ENCODE results near the gene SORL1. TPM values are rescaled to one million over a fixed set of nuclear protein-coding genes. Genes with fewer than 3 reads are reported as not detected.

The SORL1 gene
- total and polyA plus RNA-seq, 2 of the 8 experiments (the other 6 are each of a cell fraction or from before 2014, with no cell fraction given): 38.1 to 65.5 TPM

DNA sequence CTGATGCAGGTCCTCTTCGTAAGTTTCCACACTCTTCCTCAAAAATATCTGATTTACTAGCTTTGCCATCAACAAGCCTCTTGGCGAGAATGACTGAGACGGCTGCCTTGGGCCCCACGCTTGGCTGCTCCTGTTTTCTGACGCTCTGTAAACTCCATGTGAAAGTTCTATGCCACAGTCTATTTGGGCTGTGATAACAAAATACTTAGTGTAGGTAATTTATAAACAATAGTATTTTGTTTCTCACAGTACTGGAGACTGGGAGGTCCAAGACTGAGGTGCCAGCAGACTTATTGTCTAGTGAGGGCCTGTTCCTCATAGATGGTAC, 123.8 kb downstream of the SORL1 start:
- FAIRE-seq (no peak), DNase-seq (ENCODE audit: low read depth in 1 of 2, low spot score in 2 of 2) (no peak)
- Histone ChIP-seq H3K23me2 (ENCODE audit: low read depth, low read length) (no peaks in the 10 kb centered on the region), H4K91ac (replicated peaks; ENCODE audit: insufficient read length, low read length) (no peak overlapping the region), H3K36me3 (ENCODE audit: control insufficient read depth in 2 of 4, insufficient read depth in 4 of 4, low read length in 3 of 4) (peaks cover 25 to 61% (median 47%) of the 10 kb centered on the region in 4 experiments), H2AK5ac (ENCODE audit: low read depth, low read length) (no peak overlapping the region), H2BK20ac (ENCODE audit: low read length) (no peak overlapping the region), H3K79me2 (ENCODE audit: control insufficient read depth in 1 of 2, insufficient read depth in 2 of 2, low read length in 2 of 2) (no peaks in the 10 kb centered on the region), H4K5ac (ENCODE audit: insufficient read length, low read depth, low read length) (no peak overlapping the region), H3K56ac (replicated peaks; ENCODE audit: insufficient read length, low read depth, low read length) (no peak overlapping the region), H3K27me3 (replicated peaks in 1 of 4; ENCODE audit: control insufficient read depth in 3 of 4, extremely low read depth in 1 of 4, insufficient read depth in 3 of 4, low read length in 3 of 4) (no peaks in the 10 kb centered on the region), H3K27ac (ENCODE audit: low read depth, low read length) (no peak overlapping the region), H3K9me3 (ENCODE audit: insufficient read depth in 2 of 2, low read depth in 1 of 2, low read length in 1 of 2) (peaks cover 3 to 5% of the 10 kb centered on the region in 2 experiments; a peak in 1 of 4 replicates), H4K8ac (ENCODE audit: extremely low read depth, insufficient read depth, low read length) (no peak overlapping the region), H2AFZ (ENCODE audit: low read length) (no peak overlapping the region), H3K4me1 (replicated peaks in 1 of 4; ENCODE audit: control insufficient read depth in 3 of 4, insufficient read depth in 4 of 4, low read length in 3 of 4) (no peaks in the 10 kb centered on the region), H3K79me1 (ENCODE audit: low read depth, low read length) (no peaks in the 10 kb centered on the region; the same call in 1 of the 2 replicates), H3K14ac (ENCODE audit: insufficient read length) (no peak overlapping the region), H3K9ac (replicated peaks in 1 of 4; ENCODE audit: extremely low read depth in 1 of 4, low read depth in 3 of 4, low read length in 3 of 4) (no peak overlapping the region), H3K4ac (replicated peaks; ENCODE audit: insufficient read length, low read depth, low read length) (no peak overlapping the region), H2BK12ac (ENCODE audit: low read depth, low read length) (no peak overlapping the region), H3K18ac (ENCODE audit: extremely low read depth, low read length) (no peak overlapping the region), H3K4me2 (ENCODE audit: insufficient read depth in 1 of 2, low read depth in 2 of 2, low read length in 2 of 2) (no peak overlapping the region), H2BK120ac (replicated peaks; ENCODE audit: low read depth, low read length) (no peak overlapping the region), H2BK5ac (ENCODE audit: low read depth, low read length) (no peak overlapping the region), H4K20me1 (replicated peaks in 1 of 2; ENCODE audit: control insufficient read depth in 1 of 2, insufficient read depth in 2 of 2, low read length in 2 of 2) (no peaks in the 10 kb centered on the region), H2BK15ac (ENCODE audit: low read length) (no peak overlapping the region), H3K4me3 (ENCODE audit: extremely low read depth in 1 of 4, insufficient read depth in 2 of 4, low read depth in 3 of 4, low read length in 4 of 4) (no peak overlapping the region), H3K23ac (ENCODE audit: insufficient read length) (no peak overlapping the region)
- POLR2A ChIA-PET (ENCODE audit: partially characterized antibody): interaction anchor here (1.0 kb wide), 1 partner anchor 10 kb away, joined by 4 read pairs; no protein-coding TSS in a partner anchor
- WGBS, 2 experiments (ENCODE audit: extremely low coverage in 1 of 2, insufficient coverage in 1 of 2, insufficient read length in 1 of 2, insufficient replicate concordance in 2 of 2, low coverage in 1 of 2, low lambda C conversion rate in 2 of 2, missing lambda C conversion rate in 1 of 2): 91% methylated on average over 5 of the region's 5 CpGs; no CpG with 5 or more reads in 1 of the 2 experiments
- TF ChIP-seq POU5F1 (IDR thresholded peaks at IDR 0.05; ENCODE audit: low read depth, low read length) (no peak), SP2 (IDR thresholded peaks at IDR 0.05; ENCODE audit: low read length) (no peak), PHF8 (conservative IDR thresholded peaks at IDR 0.05; ENCODE audit: low read depth, low read length) (no peak), CTBP2 (IDR thresholded peaks at IDR 0.05; ENCODE audit: borderline replicate concordance, insufficient read depth, insufficient read length, low read length) (no peak), RNF2 (IDR thresholded peaks at IDR 0.05; ENCODE audit: borderline replicate concordance, low read depth, low read length, missing control alignments, poor library complexity, severe bottlenecking) (no peak), SUZ12 (IDR thresholded peaks at IDR 0.05; ENCODE audit: low read length) (no peak), KDM1A (IDR thresholded peaks at IDR 0.05; ENCODE audit: borderline replicate concordance, low read length) (no peak), TCF12 (IDR thresholded peaks at IDR 0.05; ENCODE audit: low read depth, low read length) (no peak), GABPA (IDR thresholded peaks at IDR 0.05; ENCODE audit: borderline replicate concordance, insufficient read depth, low read length) (no peak)
- TF ChIP-seq, protein P1, sequence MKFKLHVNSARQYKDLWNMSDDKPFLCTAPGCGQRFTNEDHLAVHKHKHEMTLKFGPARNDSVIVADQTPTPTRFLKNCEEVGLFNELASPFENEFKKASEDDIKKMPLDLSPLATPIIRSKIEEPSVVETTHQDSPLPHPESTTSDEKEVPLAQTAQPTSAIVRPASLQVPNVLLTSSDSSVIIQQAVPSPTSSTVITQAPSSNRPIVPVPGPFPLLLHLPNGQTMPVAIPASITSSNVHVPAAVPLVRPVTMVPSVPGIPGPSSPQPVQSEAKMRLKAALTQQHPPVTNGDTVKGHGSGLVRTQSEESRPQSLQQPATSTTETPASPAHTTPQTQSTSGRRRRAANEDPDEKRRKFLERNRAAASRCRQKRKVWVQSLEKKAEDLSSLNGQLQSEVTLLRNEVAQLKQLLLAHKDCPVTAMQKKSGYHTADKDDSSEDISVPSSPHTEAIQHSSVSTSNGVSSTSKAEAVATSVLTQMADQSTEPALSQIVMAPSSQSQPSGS (IDR thresholded peaks at IDR 0.05; ENCODE audit: low read length): no peak
- CTCF ChIA-PET (ENCODE audit: partially characterized antibody): interaction anchor here (0.6 to 2.0 kb wide), 4 partner anchors 9 to 256 kb away, joined by 3 to 4 read pairs (median 4); no protein-coding TSS in a partner anchor

Data from H1 (cell line).